ENCODE data around the gene GRB14.

Gene GRB14

DNA sequence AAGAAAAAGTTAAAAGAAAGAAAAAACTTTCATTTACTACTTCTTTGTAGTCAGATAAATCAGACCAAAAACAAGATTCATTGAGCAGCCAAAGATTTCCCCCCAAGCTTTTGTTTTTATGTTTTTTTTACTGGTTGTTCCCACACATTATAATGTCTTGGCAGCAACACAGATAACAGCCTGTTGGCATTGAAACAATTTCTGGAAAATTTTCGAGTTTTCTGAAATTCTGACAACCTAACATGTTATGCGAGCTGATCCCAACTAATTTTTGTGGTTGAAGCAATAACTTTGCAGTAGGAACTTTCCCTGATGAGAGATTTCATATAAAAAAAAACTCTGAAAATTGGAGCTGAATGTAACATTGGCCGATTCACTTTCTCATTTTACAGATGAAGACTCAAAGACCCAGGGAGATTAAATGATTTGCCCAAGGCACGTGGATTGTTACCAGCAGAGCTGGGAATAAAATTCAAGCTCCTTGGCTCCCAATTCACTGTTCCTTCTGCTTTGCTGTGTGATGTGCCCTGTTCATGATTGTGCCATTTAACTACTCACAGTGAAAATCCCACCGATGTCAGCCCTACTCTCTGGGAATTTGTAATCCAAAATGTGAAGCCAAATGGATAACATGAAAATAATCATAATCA lies 167.5 kb downstream of the GRB14 start:
- Histone ChIP-seq H3K4me1 (no peaks in the 10 kb centered on the region), H3K36me3 (no peaks in the 10 kb centered on the region), H3K9me3 (no peaks in the 10 kb centered on the region), H3K27me3 (no peaks in the 10 kb centered on the region), H3K4me3 (ENCODE audit: low read depth, low read length) (no peak overlapping the region)
- DNase-seq, result no peak
- TF ChIP-seq, protein P1, sequence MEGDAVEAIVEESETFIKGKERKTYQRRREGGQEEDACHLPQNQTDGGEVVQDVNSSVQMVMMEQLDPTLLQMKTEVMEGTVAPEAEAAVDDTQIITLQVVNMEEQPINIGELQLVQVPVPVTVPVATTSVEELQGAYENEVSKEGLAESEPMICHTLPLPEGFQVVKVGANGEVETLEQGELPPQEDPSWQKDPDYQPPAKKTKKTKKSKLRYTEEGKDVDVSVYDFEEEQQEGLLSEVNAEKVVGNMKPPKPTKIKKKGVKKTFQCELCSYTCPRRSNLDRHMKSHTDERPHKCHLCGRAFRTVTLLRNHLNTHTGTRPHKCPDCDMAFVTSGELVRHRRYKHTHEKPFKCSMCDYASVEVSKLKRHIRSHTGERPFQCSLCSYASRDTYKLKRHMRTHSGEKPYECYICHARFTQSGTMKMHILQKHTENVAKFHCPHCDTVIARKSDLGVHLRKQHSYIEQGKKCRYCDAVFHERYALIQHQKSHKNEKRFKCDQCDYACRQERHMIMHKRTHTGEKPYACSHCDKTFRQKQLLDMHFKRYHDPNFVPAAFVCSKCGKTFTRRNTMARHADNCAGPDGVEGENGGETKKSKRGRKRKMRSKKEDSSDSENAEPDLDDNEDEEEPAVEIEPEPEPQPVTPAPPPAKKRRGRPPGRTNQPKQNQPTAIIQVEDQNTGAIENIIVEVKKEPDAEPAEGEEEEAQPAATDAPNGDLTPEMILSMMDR (IDR thresholded peaks at IDR 0.05; ENCODE audit: low read depth, low read length), result no peak

DNA sequence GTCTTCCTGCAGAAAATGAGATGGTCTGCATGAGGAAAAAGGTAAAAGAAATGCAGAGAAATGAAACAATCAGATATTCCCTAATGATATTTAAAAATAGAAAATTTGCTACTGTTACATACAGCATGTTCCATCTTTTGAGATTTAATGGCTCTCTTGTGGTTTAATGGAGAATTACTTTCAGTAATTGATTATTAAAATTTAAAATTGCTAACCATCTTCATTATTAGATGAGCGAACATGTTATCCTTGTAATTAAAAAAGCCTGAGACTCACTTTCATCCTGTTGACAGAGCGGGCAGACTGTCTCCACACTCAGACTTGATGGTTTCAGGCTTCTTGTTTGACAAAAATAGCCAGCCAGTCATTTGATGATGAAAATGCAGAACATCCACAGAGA lies 171.0 kb downstream of the GRB14 start:
- Histone ChIP-seq H3K4me3 (ENCODE audit: low read depth, low read length) (no peak overlapping the region), H3K9me3 (no peaks in the 10 kb centered on the region), H3K27me3 (no peaks in the 10 kb centered on the region), H3K4me1 (no peaks in the 10 kb centered on the region), H3K36me3 (no peaks in the 10 kb centered on the region)
- TF ChIP-seq, protein P1 (IDR thresholded peaks at IDR 0.05; ENCODE audit: low read depth, low read length), result no peak
- no peak for DNase-seq

GRCh38 chr2:164449706-164450105 lies 171.6 kb downstream of the GRB14 start:
- Histone ChIP-seq H3K27me3 (no peaks in the 10 kb centered on the region), H3K4me1 (no peaks in the 10 kb centered on the region), H3K4me3 (ENCODE audit: low read depth, low read length) (no peak overlapping the region), H3K9me3 (no peaks in the 10 kb centered on the region), H3K36me3 (no peaks in the 10 kb centered on the region)
- DNase-seq, result no peak
- TF ChIP-seq, protein P1 (IDR thresholded peaks at IDR 0.05; ENCODE audit: low read depth, low read length), result no peak

DNA sequence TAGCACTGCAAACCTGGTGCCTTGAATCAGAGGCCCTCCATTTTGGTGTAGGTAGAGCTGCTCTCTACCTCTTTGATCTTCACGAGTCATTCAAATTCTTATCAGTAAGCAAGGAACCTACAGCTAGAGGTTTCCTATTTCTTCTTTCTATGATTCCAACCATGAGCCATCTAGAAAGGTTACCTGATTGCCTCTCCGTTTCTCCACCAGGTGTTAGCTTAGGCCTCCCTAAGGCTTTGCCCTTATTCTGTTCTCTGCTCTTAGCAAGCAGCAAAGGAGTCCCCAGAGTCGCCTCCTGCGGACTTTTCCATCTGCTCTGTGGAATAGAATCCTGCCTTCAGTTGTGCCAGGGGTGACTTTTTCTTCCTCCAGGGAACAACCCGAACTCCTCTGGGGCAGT lies 173.6 kb downstream of the GRB14 start:
- no peaks in the 10 kb centered on the region for H3K4me1 ChIP-seq
- no peaks in the 10 kb centered on the region for H3K27me3 ChIP-seq
- no peaks in the 10 kb centered on the region for H3K9me3 ChIP-seq
- no peaks in the 10 kb centered on the region for H3K36me3 ChIP-seq
- DNase-seq, result no peak
- no peak overlapping the region for H3K4me3 ChIP-seq (ENCODE audit: low read depth, low read length)
- TF ChIP-seq, protein P1 (IDR thresholded peaks at IDR 0.05; ENCODE audit: low read depth, low read length), result no peak

Data from BE2C (cell line).